ENCODE data around the gene ARID2.

The ARID2 gene

GRCh38 chr12:45909041-45909713, 179.7 kb downstream of the ARID2 start:
- no peak for FAIRE-seq
- DNase-seq (ENCODE audit: insufficient read length, low spot score), result no peak
- no peak for TF ChIP-seq CTCF (IDR thresholded peaks at IDR 0.05; ENCODE audit: insufficient read depth, missing control alignments)

GRCh38 chr12:45912774-45913173, 183.3 kb downstream of the ARID2 start:
- DNase-seq (ENCODE audit: insufficient read length, low spot score) (no peak), FAIRE-seq (no peak)
- no peak for TF ChIP-seq CTCF (IDR thresholded peaks at IDR 0.05; ENCODE audit: insufficient read depth, missing control alignments)

- TF ChIP-seq CTCF (IDR thresholded peaks at IDR 0.05; ENCODE audit: insufficient read depth, missing control alignments), result no peak
- no peak for FAIRE-seq
- no peak for DNase-seq (ENCODE audit: insufficient read length, low spot score)
These were observed 184.1 kb downstream of the ARID2 start for GRCh38 chr12:45913631-45914030.

- TF ChIP-seq CTCF (IDR thresholded peaks at IDR 0.05; ENCODE audit: insufficient read depth, missing control alignments), result no peak
- DNase-seq (ENCODE audit: insufficient read length, low spot score) (no peak), FAIRE-seq (no peak)
These were observed 184.6 kb downstream of the ARID2 start for GRCh38 chr12:45914090-45914489.

- FAIRE-seq (no peak), DNase-seq (ENCODE audit: insufficient read length, low spot score) (no peak)
- TF ChIP-seq CTCF (IDR thresholded peaks at IDR 0.05; ENCODE audit: insufficient read depth, missing control alignments), result no peak
These were observed 185.9 kb downstream of the ARID2 start for GRCh38 chr12:45915405-45915804.

- DNase-seq (ENCODE audit: insufficient read length, low spot score) (no peak), FAIRE-seq (no peak)
- TF ChIP-seq CTCF (IDR thresholded peaks at IDR 0.05; ENCODE audit: insufficient read depth, missing control alignments), result no peak
These were observed 189.3 kb downstream of the ARID2 start for GRCh38 chr12:45918818-45919217.

GRCh38 chr12:45928309-45928708, 198.8 kb downstream of the ARID2 start:
- FAIRE-seq (no peak), DNase-seq (ENCODE audit: insufficient read length, low spot score) (no peak)
- no peak for TF ChIP-seq CTCF (IDR thresholded peaks at IDR 0.05; ENCODE audit: insufficient read depth, missing control alignments)
